DOHH2 (cell line): ENCODE data around the gene CDK5RAP2.

Source experiments
- CTCF ChIP-seq: fragments of 200-600 bp; sonication (generic); IDR thresholded peaks from one replicate; pipeline ENCODE4 v1.5.1; 2014; ENCODE audit warnings: antibody characterized with exemption, mild to moderate bottlenecking, low read depth, low read length; ENCODE audit not compliant: poor library complexity, severe bottlenecking
- EZH2phosphoT487 ChIP-seq: fragments of 200-600 bp; sonication (generic); IDR thresholded peaks from 2 replicates; pipeline ENCODE4 v1.6.1; 2017; ENCODE audit warnings: borderline replicate concordance, mild to moderate bottlenecking, antibody characterized with exemption, low read length, moderate library complexity, mixed read lengths

GRCh38 chr9:120500733-120501132 is 79.2 kb downstream of the CDK5RAP2 start:
- no peak for TF ChIP-seq CTCF
- TF ChIP-seq EZH2phosphoT487, result no peak
